Heart left ventricle (tissue), 13 donors: ENCODE data around the gene MMP24.

Experiments used
- POLR2A ChIP-seq, 2 donors: fragments of 450-650 bp; IDR thresholded peaks; one replicate each; pipeline ENCODE4 v1.6.1; 2017; ENCODE audit warnings: antibody characterized with exemption in 2 of 2, mild to moderate bottlenecking in 2 of 2, moderate library complexity in 2 of 2
- TF ChIP-seq, protein P1 (sequence below), 12 donors: fragments of 200-600 bp; sonication (generic) in 4 of 12; IDR thresholded peaks; one replicate each; pipeline versions ENCODE4 v1.5.0 to v1.8.0; 2018 to 2022; ENCODE audit warnings: antibody characterized with exemption in 12 of 12, mild to moderate bottlenecking in 5 of 12
- donor health status: ischemic (EF 13 %, LVEDD 7.1; RV severe dilation, severe dysfunction).
- donor health status: DM: no; HTN: yes; CAD: no.
- donor health status: DM: no; HTN: no; CAD: no.
- donor health status: ischemic (EF 25% LVEDD 6.9; RV normal size, moderate dysfunction).
- donor health status: ischemic (EF 25% LVEDD 5.7; RV mildly dilated, moderate dysfunction).
- donor health status: ischemic (EF 35%, LVEDD 5.7; RV mildly dilated, moderate dysfunction).
- donor health status: nonischemic (EF 11% LVEDD 7.7; RV severe dilation, severe dysfunction).
- donor health status: DM: yes; HTN: yes; CAD: no.
- donor health status: PGD.
- donor health status: ischemic (EF 29% LVEDD 5.4; RV normal size, mild dysfunction).
- donor health status: nonischemic (EF 23%, LVEDD 6.1; RV moderate dilation, normal function).

DNA sequence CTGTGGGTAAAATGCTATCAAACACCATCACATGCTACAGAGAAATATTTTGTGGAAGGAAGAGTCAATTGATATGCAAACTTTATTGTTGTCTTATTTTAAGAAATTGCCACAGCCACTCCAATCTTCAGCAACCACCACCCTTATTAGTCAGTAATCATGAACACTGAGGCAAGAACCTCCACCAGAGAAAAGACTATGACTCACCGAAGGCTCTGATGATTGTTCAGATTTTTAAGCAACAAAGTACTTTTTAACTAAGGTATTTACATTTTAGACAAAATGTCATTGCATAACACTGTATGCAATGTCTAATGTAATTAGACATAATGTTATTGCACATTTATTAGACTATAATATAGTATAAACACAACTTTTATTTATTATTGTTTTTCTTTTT, 26.2 kb upstream of the MMP24 start:
- TF ChIP-seq, protein P1, sequence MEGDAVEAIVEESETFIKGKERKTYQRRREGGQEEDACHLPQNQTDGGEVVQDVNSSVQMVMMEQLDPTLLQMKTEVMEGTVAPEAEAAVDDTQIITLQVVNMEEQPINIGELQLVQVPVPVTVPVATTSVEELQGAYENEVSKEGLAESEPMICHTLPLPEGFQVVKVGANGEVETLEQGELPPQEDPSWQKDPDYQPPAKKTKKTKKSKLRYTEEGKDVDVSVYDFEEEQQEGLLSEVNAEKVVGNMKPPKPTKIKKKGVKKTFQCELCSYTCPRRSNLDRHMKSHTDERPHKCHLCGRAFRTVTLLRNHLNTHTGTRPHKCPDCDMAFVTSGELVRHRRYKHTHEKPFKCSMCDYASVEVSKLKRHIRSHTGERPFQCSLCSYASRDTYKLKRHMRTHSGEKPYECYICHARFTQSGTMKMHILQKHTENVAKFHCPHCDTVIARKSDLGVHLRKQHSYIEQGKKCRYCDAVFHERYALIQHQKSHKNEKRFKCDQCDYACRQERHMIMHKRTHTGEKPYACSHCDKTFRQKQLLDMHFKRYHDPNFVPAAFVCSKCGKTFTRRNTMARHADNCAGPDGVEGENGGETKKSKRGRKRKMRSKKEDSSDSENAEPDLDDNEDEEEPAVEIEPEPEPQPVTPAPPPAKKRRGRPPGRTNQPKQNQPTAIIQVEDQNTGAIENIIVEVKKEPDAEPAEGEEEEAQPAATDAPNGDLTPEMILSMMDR (IDR thresholded peaks at IDR 0.05) = no peak
- no peak for TF ChIP-seq POLR2A (IDR thresholded peaks at IDR 0.05)
